Esophagus muscularis mucosa (tissue), 4 donors: ENCODE results near the gene TTC23L. TPM values are rescaled to one million over a fixed set of nuclear protein-coding genes. Genes with fewer than 3 reads are reported as not detected.

Experiments used
- DNase-seq: peaks from one replicate; pipeline ENCODE4 v3.0.0-alpha.2; 2017; ENCODE audit errors: extremely low spot score
- H3K27ac ChIP-seq, 4 donors: fragments of 200-600 bp; sonication (generic); replicated peaks in 1 of 4; 1 replicate in 3 of 4; 2 replicates in 1 of 4; pipeline ENCODE4 v1.5.1; 2016 to 2019; ENCODE audit warnings: mild to moderate bottlenecking in 1 of 4
- H3K27me3 ChIP-seq, 4 donors: fragments of 200-600 bp; sonication (generic); one replicate each; pipeline versions ENCODE4 v1.5.1 to v1.6.0; 2016 to 2019
- H3K36me3 ChIP-seq, 4 donors: fragments of 200-600 bp; sonication (generic); one replicate each; pipeline ENCODE4 v1.5.1; 2016 to 2019
- H3K4me1 ChIP-seq, 4 donors: fragments of 200-600 bp; sonication (generic); one replicate each; pipeline ENCODE4 v1.5.1; 2016 to 2019
- H3K4me3 ChIP-seq, 4 donors: fragments of 200-600 bp; sonication (generic); 1 replicate in 2 of 4; 2 replicates in 2 of 4; pipeline ENCODE4 v1.5.1; 2016 to 2019; ENCODE audit warnings: mild to moderate bottlenecking in 4 of 4, moderate library complexity in 1 of 4
- H3K9me3 ChIP-seq, 4 donors: fragments of 200-600 bp; sonication (generic); 1 replicate in 3 of 4; 2 replicates in 1 of 4; pipeline ENCODE4 v1.5.1; 2016 to 2019
- EP300 ChIP-seq: sonication (generic); formaldehyde crosslinking; IDR thresholded peaks from one replicate; pipeline ENCODE4 v1.6.1; 2017; ENCODE audit warnings: antibody characterized with exemption
- POLR2A ChIP-seq: fragments of 450-650 bp; IDR thresholded peaks from one replicate; pipeline ENCODE4 v1.6.1; 2017; ENCODE audit warnings: antibody characterized with exemption, moderate library complexity, mild to moderate bottlenecking, low read depth
- POLR2AphosphoS5 ChIP-seq, 2 donors: sonication (generic); formaldehyde crosslinking; IDR thresholded peaks; one replicate each; pipeline ENCODE4 v1.6.1; 2017; ENCODE audit warnings: antibody characterized with exemption in 2 of 2
- WGBS: methylation state at CpG from one replicate; pipeline ENCODE4 v1.1.5; 2018; 5-methylcytosine and 5-hydroxymethylcytosine counted together
- intact Hi-C: fragments of 100-400 bp; cut with DNase I; formaldehyde crosslinking; loops from one replicate; pipeline ENCODE4 v1.15.1; 2023
- total RNA-seq, 4 donors: library from RNA; depleted of rRNA; stranded (reverse); fragments of >200 nt; gene quantifications; one replicate each; pipeline versions ENCODE4 v1.1.0 to v1.2.1, GENCODE V29; 2016
- TF ChIP-seq, protein P1 (sequence below), 3 experiments: fragments of 200-600 bp in 2 of 3; fragments of 450-650 bp in 1 of 3; sonication (generic) in 2 of 3; IDR thresholded peaks; one replicate each; pipeline ENCODE4 v1.5.1; 2017 to 2019; ENCODE audit warnings: antibody characterized with exemption in 3 of 3, mild to moderate bottlenecking in 2 of 3, moderate library complexity in 1 of 3

TTC23L gene
- total RNA-seq, 4 donors from 2014 or later, result not detected

DNA sequence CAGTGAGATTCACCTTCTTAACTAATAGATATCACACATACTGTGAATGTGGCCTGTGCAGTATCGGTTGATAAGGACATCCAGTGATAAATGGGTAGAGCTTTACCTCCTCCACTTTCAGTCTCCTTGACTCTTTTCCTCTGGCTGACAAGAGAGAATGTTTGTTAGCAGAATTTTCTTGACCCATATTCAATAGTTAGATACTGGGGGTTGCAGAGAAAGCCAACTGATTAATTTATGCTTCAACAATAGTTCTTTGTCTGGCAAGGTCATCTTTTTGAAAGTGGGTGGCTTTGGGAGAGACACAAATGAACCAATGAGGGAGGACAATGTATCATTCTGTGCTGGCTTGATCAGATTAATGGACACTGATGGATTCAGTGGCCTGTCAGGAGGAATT lies 30.3 kb downstream of the TTC23L start:
- TF ChIP-seq, protein P1, sequence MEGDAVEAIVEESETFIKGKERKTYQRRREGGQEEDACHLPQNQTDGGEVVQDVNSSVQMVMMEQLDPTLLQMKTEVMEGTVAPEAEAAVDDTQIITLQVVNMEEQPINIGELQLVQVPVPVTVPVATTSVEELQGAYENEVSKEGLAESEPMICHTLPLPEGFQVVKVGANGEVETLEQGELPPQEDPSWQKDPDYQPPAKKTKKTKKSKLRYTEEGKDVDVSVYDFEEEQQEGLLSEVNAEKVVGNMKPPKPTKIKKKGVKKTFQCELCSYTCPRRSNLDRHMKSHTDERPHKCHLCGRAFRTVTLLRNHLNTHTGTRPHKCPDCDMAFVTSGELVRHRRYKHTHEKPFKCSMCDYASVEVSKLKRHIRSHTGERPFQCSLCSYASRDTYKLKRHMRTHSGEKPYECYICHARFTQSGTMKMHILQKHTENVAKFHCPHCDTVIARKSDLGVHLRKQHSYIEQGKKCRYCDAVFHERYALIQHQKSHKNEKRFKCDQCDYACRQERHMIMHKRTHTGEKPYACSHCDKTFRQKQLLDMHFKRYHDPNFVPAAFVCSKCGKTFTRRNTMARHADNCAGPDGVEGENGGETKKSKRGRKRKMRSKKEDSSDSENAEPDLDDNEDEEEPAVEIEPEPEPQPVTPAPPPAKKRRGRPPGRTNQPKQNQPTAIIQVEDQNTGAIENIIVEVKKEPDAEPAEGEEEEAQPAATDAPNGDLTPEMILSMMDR (IDR thresholded peaks at IDR 0.05), result no peak
- TF ChIP-seq POLR2AphosphoS5 (IDR thresholded peaks at IDR 0.05) (no peak), EP300 (no peak), POLR2A (no peak)
- H3K36me3 ChIP-seq, result no peaks in the 10 kb centered on the region
- intact Hi-C loops, result no loop called here
- H3K4me3 ChIP-seq, result no peak overlapping the region
- no peaks in the 10 kb centered on the region for H3K4me1 ChIP-seq
- 83% methylated on average over 1 of the region's 1 CpG for whole genome bisulfite sequencing
- no peaks in the 10 kb centered on the region for H3K9me3 ChIP-seq
- no peak overlapping the region for H3K27ac ChIP-seq
- no peak for DNase-seq
- no peaks in the 10 kb centered on the region for H3K27me3 ChIP-seq

DNA sequence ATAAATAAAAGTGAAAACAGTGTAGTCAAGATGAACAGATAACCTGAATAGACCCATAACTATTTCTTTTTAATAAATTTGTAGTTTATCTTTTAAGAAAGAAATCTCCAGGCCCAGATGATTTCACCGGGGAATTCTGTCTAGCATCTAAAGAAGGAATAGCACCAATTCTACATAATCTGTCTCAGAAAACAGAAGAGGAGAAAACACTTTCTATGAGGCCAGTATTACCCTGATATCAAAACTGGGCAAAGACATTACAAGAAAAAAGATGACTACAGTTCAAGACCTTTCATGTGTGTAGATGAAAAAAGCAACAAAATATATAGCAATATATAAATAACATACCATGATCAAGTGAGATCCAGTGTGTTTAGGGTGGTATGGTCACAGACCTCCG lies 31.4 kb downstream of the TTC23L start:
- Histone ChIP-seq H3K27ac (no peak overlapping the region), H3K36me3 (no peaks in the 10 kb centered on the region), H3K4me3 (no peak overlapping the region), H3K9me3 (no peaks in the 10 kb centered on the region), H3K27me3 (no peaks in the 10 kb centered on the region), H3K4me1 (no peaks in the 10 kb centered on the region)
- intact Hi-C loops, result no loop called here
- 95% methylated on average over 2 of the region's 2 CpGs for WGBS
- no peak for DNase-seq
- TF ChIP-seq EP300 (no peak), POLR2A (no peak), POLR2AphosphoS5 (IDR thresholded peaks at IDR 0.05) (no peak)
- TF ChIP-seq, protein P1 (IDR thresholded peaks at IDR 0.05), result no peak

DNA sequence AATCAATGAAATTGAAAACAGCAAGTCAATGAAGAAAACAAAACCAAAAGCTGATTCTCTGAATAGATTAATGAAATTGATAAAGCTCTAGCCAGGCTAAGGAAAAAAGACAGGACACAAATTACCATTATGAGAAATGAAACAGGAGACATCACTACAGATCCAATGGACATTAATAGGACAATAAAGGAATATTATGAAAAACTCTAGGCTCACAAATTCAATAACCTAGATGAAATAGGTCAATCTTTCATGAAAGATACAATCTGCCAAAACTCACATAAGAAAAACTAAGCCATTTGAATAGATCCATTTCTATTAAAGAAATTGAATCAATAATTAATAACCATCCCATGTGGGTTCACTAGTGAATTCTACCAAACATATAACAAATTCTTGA lies 37.3 kb downstream of the TTC23L start:
- TF ChIP-seq EP300 (no peak), POLR2A (no peak), POLR2AphosphoS5 (IDR thresholded peaks at IDR 0.05) (no peak)
- TF ChIP-seq, protein P1 (IDR thresholded peaks at IDR 0.05), result no peak
- Histone ChIP-seq H3K4me3 (no peak overlapping the region), H3K4me1 (no peaks in the 10 kb centered on the region), H3K27ac (no peak overlapping the region), H3K36me3 (no peaks in the 10 kb centered on the region), H3K27me3 (no peaks in the 10 kb centered on the region), H3K9me3 (peaks cover 0 to 8% (median 7%) of the 10 kb centered on the region in 4 donors)
- no peak for DNase-seq
- intact Hi-C loops, result no loop called here

DNA sequence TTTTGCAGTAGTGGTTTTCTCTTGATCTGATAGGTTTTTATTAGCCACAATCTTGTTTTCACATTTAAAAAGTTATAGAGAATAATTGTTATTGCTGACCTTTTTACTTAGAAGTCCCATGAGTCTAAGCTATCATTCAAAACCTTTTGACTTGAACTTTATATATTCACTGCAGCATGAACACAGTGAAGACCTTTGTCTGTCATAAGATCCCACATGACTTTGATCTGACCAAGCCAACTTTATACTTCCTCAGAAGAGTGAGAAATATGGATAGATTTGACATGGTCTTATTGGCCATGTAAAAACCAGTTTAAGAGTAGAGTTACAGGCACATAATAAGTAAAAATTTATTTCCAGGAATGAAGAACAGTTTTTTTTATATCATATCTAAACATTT lies 42.3 kb downstream of the TTC23L start:
- intact Hi-C loops, result no loop called here
- Histone ChIP-seq H3K4me3 (no peak overlapping the region), H3K4me1 (no peaks in the 10 kb centered on the region), H3K27me3 (no peaks in the 10 kb centered on the region), H3K9me3 (peaks cover 0 to 7% (median 2%) of the 10 kb centered on the region in 4 donors), H3K36me3 (no peaks in the 10 kb centered on the region), H3K27ac (no peak overlapping the region)
- no peak for DNase-seq
- TF ChIP-seq POLR2A, result no peak
- no peak for TF ChIP-seq POLR2AphosphoS5 (IDR thresholded peaks at IDR 0.05)
- TF ChIP-seq, protein P1 (IDR thresholded peaks at IDR 0.05), result no peak
- no peak for TF ChIP-seq EP300

DNA sequence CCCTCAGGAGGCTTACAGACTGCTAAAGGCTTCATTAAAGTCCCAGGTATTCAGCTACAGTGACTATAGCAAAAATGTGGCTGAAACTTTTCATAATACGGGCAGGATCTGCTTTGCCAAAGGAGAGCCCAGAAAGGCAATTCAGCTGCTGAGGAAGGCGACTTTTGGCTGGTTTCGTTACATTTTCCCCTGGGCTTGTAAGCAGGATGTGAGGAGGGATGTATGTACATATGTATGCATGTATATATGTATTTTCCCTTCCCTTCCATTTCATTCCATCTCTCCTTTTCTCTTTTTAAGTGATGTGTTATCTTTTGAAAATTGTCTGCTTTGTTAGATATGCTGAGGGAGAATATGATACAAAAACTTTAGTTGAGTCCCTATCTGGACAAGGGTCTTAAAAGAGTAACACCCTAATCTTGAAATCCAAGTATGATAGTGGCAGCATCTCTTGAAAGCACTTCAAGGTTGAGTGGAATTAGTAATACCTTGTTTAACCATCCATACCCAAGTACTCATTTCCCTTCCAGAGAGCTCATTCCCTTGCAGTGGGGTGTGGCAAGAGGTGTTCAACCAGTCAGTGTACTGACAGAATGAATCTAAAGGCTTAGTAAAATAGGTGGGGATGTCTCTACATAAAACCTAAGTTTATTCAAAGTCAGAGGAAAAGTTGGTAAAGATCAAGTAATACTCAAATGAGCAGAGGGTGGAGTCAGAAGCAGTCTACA lies 47.6 kb downstream of the TTC23L start:
- no peaks in the 10 kb centered on the region for H3K4me1 ChIP-seq
- H3K27me3 ChIP-seq, result no peaks in the 10 kb centered on the region
- no peaks in the 10 kb centered on the region for H3K9me3 ChIP-seq
- WGBS, result 90% methylated on average over 3 of the region's 3 CpGs
- no peak overlapping the region for H3K27ac ChIP-seq
- no peak overlapping the region for H3K4me3 ChIP-seq
- no peaks in the 10 kb centered on the region for H3K36me3 ChIP-seq
- DNase-seq, result no peak
- intact Hi-C loops, result no loop called here
- TF ChIP-seq POLR2AphosphoS5 (IDR thresholded peaks at IDR 0.05) (no peak), EP300 (no peak), POLR2A (no peak)
- TF ChIP-seq, protein P1 (IDR thresholded peaks at IDR 0.05), result no peak
